Measurements from ENCODE around the gene AKAP12.

DNA sequence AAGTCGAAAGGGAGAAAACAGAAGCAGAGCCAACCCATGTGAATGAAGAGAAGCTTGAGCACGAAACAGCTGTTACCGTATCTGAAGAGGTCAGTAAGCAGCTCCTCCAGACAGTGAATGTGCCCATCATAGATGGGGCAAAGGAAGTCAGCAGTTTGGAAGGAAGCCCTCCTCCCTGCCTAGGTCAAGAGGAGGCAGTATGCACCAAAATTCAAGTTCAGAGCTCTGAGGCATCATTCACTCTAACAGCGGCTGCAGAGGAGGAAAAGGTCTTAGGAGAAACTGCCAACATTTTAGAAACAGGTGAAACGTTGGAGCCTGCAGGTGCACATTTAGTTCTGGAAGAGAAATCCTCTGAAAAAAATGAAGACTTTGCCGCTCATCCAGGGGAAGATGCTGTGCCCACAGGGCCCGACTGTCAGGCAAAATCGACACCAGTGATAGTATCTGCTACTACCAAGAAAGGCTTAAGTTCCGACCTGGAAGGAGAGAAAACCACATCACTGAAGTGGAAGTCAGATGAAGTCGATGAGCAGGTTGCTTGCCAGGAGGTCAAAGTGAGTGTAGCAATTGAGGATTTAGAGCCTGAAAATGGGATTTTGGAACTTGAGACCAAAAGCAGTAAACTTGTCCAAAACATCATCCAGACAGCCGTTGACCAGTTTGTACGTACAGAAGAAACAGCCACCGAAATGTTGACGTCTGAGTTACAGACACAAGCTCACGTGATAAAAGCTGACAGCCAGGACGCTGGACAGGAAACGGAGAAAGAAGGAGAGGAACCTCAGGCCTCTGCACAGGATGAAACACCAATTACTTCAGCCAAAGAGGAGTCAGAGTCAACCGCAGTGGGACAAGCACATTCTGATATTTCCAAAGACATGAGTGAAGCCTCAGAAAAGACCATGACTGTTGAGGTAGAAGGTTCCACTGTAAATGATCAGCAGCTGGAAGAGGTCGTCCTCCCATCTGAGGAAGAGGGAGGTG, 112.9 kb downstream of the AKAP12 start:
- TF ChIP-seq EZH2 (IDR thresholded peaks at IDR 0.05) (no peak), POLR2AphosphoS5 (IDR thresholded peaks at IDR 0.05; ENCODE audit: borderline replicate concordance, low read depth, low read length) (no peak)

All from SK-N-MC (cell line).